GM10847 (cell line): ENCODE measurements around the gene GLIS2.

Experiments used
- POLR2A ChIP-seq: IDR thresholded peaks from 2 replicates; pipeline ENCODE4 v1.6.1; 2011; ENCODE audit not compliant: insufficient read length; ENCODE audit errors: extremely low read depth

The GLIS2 gene

DNA sequence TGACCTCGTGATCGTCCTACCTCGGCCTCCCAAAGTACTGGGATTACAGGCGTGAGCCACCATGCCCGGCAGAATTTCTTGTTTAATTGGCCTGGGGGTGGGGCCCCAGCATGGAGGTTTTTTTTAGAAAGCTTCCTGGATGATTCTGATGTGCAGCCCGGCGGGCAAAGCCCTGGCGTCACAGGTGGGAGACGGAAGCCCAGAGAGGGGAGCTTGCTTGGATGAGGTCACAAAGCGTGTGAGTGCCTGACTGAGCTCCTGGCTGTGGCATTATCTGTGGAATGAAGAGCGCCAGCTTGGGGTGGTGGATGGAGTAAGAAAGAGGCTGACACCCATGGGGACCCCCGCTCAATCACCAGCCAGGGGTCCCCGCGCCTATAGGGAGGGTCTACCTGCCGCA lies 59.9 kb downstream of the GLIS2 start:
- no peak for TF ChIP-seq POLR2A

GRCh38 chr16:4376126-4376892 lies 60.4 kb downstream of the GLIS2 start:
- TF ChIP-seq POLR2A = no peak

DNA sequence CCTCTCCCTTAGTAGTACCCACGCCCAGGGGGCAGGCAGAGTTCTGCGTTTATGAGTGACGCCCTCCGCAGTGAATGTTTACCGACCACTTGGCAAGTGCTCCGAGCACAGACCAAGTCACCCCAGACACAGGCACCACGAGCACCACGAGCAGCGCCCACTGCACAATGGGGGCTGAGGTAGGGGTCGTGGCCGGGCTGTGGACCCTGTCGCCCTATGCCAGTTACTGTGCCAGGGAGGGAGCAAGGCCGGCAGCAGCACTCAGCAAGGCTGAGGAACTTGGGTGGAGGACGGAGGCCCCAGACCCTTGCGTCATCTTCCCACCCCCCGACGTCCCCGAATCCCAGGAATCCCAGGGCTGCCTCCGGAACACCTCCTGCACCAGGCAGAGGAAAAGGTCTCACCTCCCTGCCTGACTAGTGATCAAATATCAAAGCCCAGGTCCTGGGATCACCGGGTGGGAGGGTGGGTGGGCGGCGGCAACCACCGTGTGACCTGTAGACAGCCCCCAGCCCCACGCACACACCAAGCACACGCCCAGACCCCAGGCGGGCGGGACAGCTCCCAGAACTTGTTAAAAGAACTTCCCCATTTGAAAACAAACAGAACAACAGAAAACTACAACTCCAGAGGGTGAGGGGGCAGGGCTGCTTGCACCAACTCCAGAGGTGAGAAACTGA lies 61.2 kb downstream of the GLIS2 start:
- TF ChIP-seq POLR2A = no peak

GRCh38 chr16:4377573-4378154 lies 61.8 kb downstream of the GLIS2 start:
- no peak for TF ChIP-seq POLR2A

- no peak for TF ChIP-seq POLR2A
These were observed 62.3 kb downstream of the GLIS2 start for GRCh38 chr16:4378161-4378666.

DNA sequence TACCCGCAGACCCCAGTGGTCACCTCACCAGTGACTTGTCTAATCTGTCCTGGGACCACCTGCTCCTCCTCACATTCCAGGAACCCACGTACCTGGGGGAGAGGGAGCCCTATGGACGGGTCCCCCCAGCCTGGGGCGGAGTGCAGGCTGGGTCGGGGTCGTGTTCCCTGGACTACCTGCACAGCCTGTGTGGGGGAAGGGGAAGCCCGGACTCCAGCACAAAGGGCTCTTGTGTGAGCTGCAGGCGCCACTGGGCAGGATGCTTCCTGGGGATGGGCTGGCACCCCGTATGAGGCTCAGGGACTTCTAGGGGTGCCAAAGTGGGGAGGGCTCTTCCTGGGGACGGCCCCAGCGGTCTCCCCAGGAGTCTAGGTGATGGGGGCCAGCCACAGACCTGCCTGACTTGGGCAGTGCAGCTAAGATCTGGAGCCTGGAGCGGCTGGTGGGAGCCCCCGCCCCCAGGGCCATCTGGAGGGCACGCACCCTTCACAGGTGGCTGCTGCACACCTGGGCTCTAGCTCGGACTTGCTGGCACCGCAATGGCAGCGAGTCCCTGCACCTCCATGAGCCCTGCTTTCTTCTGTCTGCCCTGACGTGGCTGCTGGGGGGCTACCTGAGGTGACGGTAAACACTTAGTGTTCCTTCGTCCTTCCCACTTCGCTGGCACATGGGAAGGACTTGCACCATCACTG lies 63.3 kb downstream of the GLIS2 start:
- TF ChIP-seq POLR2A = no peak

- no peak for TF ChIP-seq POLR2A
These were observed 64.5 kb downstream of the GLIS2 start for GRCh38 chr16:4380119-4381063.

DNA sequence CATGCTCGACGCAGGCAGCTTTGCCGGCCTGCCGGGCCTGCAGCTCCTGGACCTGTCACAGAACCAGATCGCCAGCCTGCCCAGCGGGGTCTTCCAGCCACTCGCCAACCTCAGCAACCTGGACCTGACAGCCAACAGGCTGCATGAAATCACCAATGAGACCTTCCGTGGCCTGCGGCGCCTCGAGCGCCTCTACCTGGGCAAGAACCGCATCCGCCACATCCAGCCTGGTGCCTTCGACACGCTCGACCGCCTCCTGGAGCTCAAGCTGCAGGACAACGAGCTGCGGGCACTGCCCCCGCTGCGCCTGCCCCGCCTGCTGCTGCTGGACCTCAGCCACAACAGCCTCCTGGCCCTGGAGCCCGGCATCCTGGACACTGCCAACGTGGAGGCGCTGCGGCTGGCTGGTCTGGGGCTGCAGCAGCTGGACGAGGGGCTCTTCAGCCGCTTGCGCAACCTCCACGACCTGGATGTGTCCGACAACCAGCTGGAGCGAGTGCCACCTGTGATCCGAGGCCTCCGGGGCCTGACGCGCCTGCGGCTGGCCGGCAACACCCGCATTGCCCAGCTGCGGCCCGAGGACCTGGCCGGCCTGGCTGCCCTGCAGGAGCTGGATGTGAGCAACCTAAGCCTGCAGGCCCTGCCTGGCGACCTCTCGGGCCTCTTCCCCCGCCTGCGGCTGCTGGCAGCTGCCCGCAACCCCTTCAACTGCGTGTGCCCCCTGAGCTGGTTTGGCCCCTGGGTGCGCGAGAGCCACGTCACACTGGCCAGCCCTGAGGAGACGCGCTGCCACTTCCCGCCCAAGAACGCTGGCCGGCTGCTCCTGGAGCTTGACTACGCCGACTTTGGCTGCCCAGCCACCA lies 65.4 kb downstream of the GLIS2 start:
- TF ChIP-seq POLR2A = no peak

DNA sequence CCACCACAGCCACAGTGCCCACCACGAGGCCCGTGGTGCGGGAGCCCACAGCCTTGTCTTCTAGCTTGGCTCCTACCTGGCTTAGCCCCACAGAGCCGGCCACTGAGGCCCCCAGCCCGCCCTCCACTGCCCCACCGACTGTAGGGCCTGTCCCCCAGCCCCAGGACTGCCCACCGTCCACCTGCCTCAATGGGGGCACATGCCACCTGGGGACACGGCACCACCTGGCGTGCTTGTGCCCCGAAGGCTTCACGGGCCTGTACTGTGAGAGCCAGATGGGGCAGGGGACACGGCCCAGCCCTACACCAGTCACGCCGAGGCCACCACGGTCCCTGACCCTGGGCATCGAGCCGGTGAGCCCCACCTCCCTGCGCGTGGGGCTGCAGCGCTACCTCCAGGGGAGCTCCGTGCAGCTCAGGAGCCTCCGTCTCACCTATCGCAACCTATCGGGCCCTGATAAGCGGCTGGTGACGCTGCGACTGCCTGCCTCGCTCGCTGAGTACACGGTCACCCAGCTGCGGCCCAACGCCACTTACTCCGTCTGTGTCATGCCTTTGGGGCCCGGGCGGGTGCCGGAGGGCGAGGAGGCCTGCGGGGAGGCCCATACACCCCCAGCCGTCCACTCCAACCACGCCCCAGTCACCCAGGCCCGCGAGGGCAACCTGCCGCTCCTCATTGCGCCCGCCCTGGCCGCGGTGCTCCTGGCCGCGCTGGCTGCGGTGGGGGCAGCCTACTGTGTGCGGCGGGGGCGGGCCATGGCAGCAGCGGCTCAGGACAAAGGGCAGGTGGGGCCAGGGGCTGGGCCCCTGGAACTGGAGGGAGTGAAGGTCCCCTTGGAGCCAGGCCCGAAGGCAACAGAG lies 66.3 kb downstream of the GLIS2 start:
- TF ChIP-seq POLR2A = no peak

DNA sequence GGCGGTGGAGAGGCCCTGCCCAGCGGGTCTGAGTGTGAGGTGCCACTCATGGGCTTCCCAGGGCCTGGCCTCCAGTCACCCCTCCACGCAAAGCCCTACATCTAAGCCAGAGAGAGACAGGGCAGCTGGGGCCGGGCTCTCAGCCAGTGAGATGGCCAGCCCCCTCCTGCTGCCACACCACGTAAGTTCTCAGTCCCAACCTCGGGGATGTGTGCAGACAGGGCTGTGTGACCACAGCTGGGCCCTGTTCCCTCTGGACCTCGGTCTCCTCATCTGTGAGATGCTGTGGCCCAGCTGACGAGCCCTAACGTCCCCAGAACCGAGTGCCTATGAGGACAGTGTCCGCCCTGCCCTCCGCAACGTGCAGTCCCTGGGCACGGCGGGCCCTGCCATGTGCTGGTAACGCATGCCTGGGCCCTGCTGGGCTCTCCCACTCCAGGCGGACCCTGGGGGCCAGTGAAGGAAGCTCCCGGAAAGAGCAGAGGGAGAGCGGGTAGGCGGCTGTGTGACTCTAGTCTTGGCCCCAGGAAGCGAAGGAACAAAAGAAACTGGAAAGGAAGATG lies 67.0 kb downstream of the GLIS2 start:
- no peak for TF ChIP-seq POLR2A

DNA sequence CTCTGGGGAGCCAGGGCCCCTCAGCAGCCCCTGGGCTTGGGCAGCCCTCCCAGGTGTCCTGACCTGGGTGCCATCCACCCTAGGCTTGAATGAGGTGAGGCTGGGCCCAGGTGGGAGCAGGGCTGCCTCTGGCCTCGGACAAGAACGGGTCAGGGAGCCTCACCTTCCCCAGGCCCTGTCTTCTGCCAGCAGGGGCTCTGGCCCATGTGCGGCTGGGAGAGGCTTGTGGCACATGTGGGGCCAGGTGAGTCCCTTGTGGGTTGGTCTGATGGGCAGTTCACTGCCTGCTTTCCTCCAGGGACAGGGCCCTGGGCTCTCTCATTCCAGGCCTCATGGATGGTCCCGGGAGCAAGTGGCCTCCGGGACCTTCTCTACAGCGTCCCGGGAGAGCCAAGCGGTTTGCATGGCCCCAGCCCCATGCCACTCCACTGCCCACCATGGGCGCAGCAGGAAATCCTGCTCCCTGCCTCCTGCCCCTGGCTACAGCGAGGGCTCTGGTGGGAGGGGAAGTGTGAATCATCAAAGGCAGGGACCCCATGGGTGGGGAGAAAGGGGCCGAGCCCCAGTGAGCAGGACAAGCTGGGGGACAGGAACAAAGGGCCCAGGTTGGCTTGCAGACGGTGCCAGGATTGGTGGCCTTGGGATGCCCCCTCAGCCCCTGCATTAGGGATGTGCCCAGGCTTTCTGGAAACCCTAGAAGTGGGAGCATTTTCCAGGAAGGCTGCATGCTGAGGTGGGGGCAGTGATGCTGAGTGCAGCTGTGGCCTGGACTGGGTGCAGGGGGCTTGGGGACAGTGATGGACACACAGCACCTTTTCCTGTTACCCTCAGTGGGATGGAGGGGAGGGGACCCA lies 68.0 kb downstream of the GLIS2 start:
- no peak for TF ChIP-seq POLR2A
